ENCODE data around the gene IGHMBP2. TPM values are rescaled to one million over a fixed set of nuclear protein-coding genes. Genes with fewer than 3 reads are reported as not detected.

Gene IGHMBP2
- total RNA-seq, 1 donor = 10.8 TPM

- TF ChIP-seq CTCF (IDR thresholded peaks at IDR 0.05; ENCODE audit: insufficient read depth, low read length) = no peak
- H3K4me3 ChIP-seq (ENCODE audit: low read depth, low read length) = no peak overlapping the region
- no peak for DNase-seq (ENCODE audit: low read depth)
Measured at GRCh38 chr11:68862421-68862820, 41.3 kb upstream of the IGHMBP2 start.

- no peak overlapping the region for H3K4me3 ChIP-seq (ENCODE audit: low read depth, low read length)
- TF ChIP-seq CTCF (IDR thresholded peaks at IDR 0.05; ENCODE audit: insufficient read depth, low read length) = no peak
- DNase-seq (ENCODE audit: low read depth) = no peak
Measured at GRCh38 chr11:68863553-68864265, 40.0 kb upstream of the IGHMBP2 start.

GRCh38 chr11:68865241-68865640, 38.5 kb upstream of the IGHMBP2 start:
- H3K4me3 ChIP-seq (ENCODE audit: low read depth, low read length) = no peak overlapping the region
- no peak for DNase-seq (ENCODE audit: low read depth)
- no peak for TF ChIP-seq CTCF (IDR thresholded peaks at IDR 0.05; ENCODE audit: insufficient read depth, low read length)

- no peak for DNase-seq (ENCODE audit: low read depth)
- no peak for TF ChIP-seq CTCF (IDR thresholded peaks at IDR 0.05; ENCODE audit: insufficient read depth, low read length)
- H3K4me3 ChIP-seq (ENCODE audit: low read depth, low read length) = no peak overlapping the region
Measured at GRCh38 chr11:68867066-68867465, 36.6 kb upstream of the IGHMBP2 start.

GRCh38 chr11:68868221-68868835, 35.4 kb upstream of the IGHMBP2 start:
- H3K4me3 ChIP-seq (ENCODE audit: low read depth, low read length) = no peak overlapping the region
- no peak for TF ChIP-seq CTCF (IDR thresholded peaks at IDR 0.05; ENCODE audit: insufficient read depth, low read length)
- no peak for DNase-seq (ENCODE audit: low read depth)

GRCh38 chr11:68870470-68870869, 33.2 kb upstream of the IGHMBP2 start:
- peak overlapping the region; percentile 68 for H3K4me3 ChIP-seq (ENCODE audit: low read depth, low read length)
- DNase-seq (ENCODE audit: low read depth) = peak; percentile 40
- peak; percentile 32 for TF ChIP-seq CTCF (IDR thresholded peaks at IDR 0.05; ENCODE audit: insufficient read depth, low read length)
